Activated CD4-positive, alpha-beta T cell treated with anti-CD3 and anti-CD28 coated beads for 48 hours (primary cell): ENCODE measurements around the gene KLHL29.
A peak's percentile ranks its signal among the peaks of the same experiment; 100 is the strongest.

Experiments used
- DNase-seq: peaks from one replicate; pipeline ENCODE4 v3.0.0-alpha.2; 2020

KLHL29 gene

GRCh38 chr2:23559561-23560239 is 174.7 kb downstream of the KLHL29 start:
- DNase-seq: no peak

GRCh38 chr2:23561088-23561487 is 176.1 kb downstream of the KLHL29 start:
- no peak for DNase-seq

GRCh38 chr2:23561544-23561943 is 176.6 kb downstream of the KLHL29 start:
- DNase-seq: no peak

GRCh38 chr2:23562143-23562542 is 177.2 kb downstream of the KLHL29 start:
- DNase-seq: no peak

GRCh38 chr2:23563151-23563550 is 178.2 kb downstream of the KLHL29 start:
- DNase-seq: no peak

GRCh38 chr2:23563673-23564614 is 179.0 kb downstream of the KLHL29 start:
- DNase-seq: no peak

- no peak for DNase-seq
These were observed 179.6 kb downstream of the KLHL29 start for GRCh38 chr2:23564615-23564960.

- DNase-seq: no peak
These were observed 180.4 kb downstream of the KLHL29 start for GRCh38 chr2:23565374-23565773.

GRCh38 chr2:23565814-23566213 is 180.8 kb downstream of the KLHL29 start:
- DNase-seq: no peak

- DNase-seq: peak; percentile 55
These were observed 181.5 kb downstream of the KLHL29 start for GRCh38 chr2:23566241-23567142.

- no peak for DNase-seq
These were observed 182.3 kb downstream of the KLHL29 start for GRCh38 chr2:23567161-23567756.

- DNase-seq: no peak
These were observed 183.2 kb downstream of the KLHL29 start for GRCh38 chr2:23568211-23568610.

- no peak for DNase-seq
These were observed 183.7 kb downstream of the KLHL29 start for GRCh38 chr2:23568626-23569190.

GRCh38 chr2:23569761-23570365 is 184.9 kb downstream of the KLHL29 start:
- DNase-seq: no peak

GRCh38 chr2:23571085-23571484 is 186.1 kb downstream of the KLHL29 start:
- no peak for DNase-seq

- no peak for DNase-seq
These were observed 186.7 kb downstream of the KLHL29 start for GRCh38 chr2:23571527-23572282.

- no peak for DNase-seq
These were observed 190.1 kb downstream of the KLHL29 start for GRCh38 chr2:23574919-23575654.

- no peak for DNase-seq
These were observed 194.1 kb downstream of the KLHL29 start for GRCh38 chr2:23578964-23579671.

GRCh38 chr2:23579674-23580073 is 194.7 kb downstream of the KLHL29 start:
- no peak for DNase-seq

- no peak for DNase-seq
These were observed 198.5 kb downstream of the KLHL29 start for GRCh38 chr2:23583467-23583866.
